Choroid plexus epithelial cell (primary cell): ENCODE measurements around the gene AMMECR1.
A peak's percentile ranks its signal among the peaks of the same experiment; 100 is the strongest.

Experiments used
- DNase-seq: peaks from one replicate; pipeline ENCODE4 v3.0.0-alpha.2; 2010; ENCODE audit warnings: low read depth
- H3K4me3 ChIP-seq: 2 replicates; pipeline ENCODE4 v1.5.1; 2011; ENCODE audit warnings: low read depth, mild to moderate bottlenecking, control low read depth, low read length, moderate library complexity
- TF ChIP-seq, protein P1 (sequence below): conservative IDR thresholded peaks from 2 replicates; pipeline ENCODE4 v1.5.1; 2011; ENCODE audit warnings: low read depth, mild to moderate bottlenecking, control low read depth, inconsistent platforms, low read length, moderate library complexity

The AMMECR1 gene

DNA sequence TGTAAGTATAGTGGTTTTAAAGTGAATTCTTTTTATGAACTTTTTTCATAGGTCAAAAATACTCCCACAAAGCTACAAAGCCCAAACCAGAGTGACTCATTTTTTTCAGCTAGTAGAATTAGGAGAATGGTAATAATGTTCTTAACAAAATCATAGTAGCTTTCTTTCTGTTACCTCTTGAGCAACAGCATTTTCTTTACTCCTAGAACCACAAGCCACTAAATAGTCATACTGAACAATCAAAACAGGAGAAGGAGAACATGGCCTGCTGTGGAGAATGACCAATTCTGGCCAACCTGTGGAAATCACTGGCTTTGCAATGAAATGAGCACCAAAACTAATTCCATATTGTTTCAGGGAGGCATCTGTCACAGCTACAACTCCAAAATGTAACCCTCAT, 112.9 kb downstream of the AMMECR1 start:
- TF ChIP-seq, protein P1, sequence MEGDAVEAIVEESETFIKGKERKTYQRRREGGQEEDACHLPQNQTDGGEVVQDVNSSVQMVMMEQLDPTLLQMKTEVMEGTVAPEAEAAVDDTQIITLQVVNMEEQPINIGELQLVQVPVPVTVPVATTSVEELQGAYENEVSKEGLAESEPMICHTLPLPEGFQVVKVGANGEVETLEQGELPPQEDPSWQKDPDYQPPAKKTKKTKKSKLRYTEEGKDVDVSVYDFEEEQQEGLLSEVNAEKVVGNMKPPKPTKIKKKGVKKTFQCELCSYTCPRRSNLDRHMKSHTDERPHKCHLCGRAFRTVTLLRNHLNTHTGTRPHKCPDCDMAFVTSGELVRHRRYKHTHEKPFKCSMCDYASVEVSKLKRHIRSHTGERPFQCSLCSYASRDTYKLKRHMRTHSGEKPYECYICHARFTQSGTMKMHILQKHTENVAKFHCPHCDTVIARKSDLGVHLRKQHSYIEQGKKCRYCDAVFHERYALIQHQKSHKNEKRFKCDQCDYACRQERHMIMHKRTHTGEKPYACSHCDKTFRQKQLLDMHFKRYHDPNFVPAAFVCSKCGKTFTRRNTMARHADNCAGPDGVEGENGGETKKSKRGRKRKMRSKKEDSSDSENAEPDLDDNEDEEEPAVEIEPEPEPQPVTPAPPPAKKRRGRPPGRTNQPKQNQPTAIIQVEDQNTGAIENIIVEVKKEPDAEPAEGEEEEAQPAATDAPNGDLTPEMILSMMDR = no peak
- DNase-seq = peak; percentile 77

DNA sequence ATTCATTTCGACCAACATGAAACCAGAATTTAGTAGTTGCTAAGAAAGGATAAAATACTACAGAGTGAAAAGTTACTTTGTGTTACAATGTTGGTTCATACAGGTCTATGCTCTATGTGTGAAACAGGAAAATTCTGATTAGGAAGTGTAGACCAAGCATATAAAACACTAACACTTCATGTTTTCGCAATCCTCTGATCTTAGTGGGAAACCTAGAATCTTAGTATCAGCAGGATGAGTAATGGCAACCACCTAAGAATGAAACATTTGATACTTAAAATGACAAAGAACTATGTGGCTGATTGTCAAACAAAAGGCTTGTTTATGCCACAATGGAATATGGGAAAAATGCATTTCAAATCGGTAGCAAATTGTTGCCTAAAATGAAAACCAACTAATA, 116.1 kb downstream of the AMMECR1 start:
- no peak for DNase-seq
- TF ChIP-seq, protein P1 = no peak

More for the DNA sequence above, 112.9 kb downstream of the AMMECR1 start:
- no peak overlapping the region for H3K4me3 ChIP-seq

DNA sequence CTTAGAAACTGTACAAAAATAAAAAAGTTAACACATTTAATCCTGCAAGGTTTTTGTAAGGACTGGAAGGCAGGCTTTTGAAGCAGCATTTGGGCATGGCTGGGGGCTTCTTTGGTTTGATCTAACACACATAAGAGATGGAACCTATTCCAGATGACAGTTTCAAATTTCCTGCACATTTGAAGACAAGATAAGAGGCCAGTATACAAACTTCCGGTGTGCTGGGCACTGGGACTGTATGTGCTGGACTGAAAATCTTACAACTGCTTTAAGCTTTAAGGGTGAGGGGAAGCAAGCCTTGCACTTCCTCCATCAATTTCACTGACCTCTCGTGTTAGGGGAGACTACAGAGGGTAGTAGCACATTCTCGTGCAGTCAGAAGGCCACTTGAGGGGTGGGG, 122.9 kb downstream of the AMMECR1 start:
- DNase-seq = no peak
- no peak overlapping the region for H3K4me3 ChIP-seq
- TF ChIP-seq, protein P1 = no peak

More for the DNA sequence above, 116.1 kb downstream of the AMMECR1 start:
- no peak overlapping the region for H3K4me3 ChIP-seq

DNA sequence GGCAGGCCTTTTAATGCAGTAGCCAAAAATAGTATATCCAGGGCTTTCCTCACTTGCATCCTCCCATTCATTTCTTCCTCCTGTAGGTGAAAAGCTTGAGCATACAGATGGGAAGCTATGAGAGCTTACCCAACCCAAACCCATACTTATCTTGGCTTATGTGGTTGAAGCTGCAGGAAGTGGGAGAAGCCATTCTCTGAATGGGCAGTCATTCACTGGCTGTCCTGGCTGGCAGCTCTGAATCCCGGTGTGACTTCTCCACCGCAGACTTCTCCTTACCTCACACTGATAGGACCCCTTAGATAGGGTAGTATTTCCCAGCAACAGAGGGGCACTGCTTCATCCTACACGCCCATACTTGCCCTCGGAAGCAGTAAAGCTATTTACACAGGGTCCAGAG, 125.4 kb downstream of the AMMECR1 start:
- TF ChIP-seq, protein P1 = no peak
- DNase-seq = no peak

DNA sequence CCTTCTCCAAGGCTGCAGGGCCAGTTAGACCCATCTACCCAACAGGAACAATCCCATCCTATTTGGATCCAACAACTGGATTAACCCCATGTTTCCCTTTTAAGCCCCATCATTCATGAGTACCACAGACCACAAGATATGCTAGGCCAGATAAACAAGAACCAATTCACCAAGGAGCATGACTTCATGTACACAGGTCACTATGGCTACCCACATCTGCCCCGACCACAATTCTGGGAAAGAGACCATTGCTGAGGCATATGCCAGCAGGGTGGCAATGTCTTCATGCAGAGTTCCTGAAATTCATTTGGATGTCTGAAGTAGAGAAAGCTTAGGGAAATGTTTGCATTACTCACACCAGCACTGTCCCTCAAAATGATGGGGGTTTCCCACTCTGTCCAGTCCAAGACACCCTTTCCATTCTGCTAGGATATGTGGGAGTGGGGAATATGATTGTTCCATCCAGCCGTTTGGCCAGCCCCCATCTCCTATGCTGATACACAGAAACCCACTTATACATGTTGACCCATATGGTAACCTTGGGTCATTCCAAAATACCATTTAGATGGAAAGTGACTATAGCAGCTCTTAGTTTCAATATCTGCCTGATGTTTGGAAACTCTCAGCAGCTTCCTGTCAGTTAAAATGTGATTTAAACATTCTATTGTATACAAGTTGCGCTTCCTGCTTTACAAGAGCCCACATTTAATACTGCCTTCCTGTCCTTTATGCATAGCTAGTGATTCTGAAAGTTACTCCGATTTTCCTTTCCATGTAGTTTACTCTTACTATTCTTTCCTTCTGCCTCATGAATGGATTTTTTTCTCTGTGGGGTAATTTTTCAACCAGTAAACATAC, 129.0 kb downstream of the AMMECR1 start:
- H3K4me3 ChIP-seq = no peak overlapping the region
- TF ChIP-seq, protein P1 = no peak
- no peak for DNase-seq

More for the DNA sequence above, 125.4 kb downstream of the AMMECR1 start:
- H3K4me3 ChIP-seq = no peak overlapping the region

DNA sequence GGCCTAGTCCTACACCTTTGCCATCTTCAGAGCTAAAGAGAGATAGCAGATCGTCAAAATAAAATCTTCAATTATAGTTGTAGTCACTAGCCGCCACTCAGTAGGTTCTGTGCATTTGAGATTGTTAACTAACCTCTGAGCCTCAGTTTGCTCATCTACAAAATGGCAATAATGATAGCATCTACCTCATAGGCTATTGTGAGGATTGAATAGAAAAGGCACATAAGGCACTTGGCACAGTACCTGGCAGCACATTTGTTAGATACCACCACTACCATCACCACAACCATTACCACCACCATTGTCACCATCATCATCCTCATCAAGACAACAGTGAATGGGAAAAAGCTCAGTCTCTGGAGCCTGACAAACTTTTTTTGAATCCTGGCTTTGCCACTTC, 134.6 kb downstream of the AMMECR1 start:
- TF ChIP-seq, protein P1 = no peak

DNA sequence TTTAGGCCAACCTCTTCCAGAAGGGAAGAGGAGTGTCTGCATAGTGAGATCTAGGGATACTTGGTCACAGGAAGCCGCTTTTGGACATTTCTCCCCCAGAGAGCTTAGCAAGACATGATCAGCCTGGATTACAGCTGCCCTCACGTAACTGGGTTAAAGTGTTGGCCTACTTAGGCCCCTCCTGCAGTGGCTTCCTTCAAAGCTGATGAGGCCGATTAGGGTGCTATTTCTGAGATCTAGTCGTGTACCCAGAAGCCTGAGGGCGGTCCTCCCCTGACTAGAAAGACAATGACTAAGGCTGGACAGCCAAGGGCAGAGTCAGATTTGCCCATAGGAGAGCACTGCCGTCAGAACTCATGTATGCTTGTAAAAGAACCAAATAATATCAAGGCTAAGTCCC, 135.0 kb downstream of the AMMECR1 start:
- no peak overlapping the region for H3K4me3 ChIP-seq
- DNase-seq = no peak
- TF ChIP-seq, protein P1 = no peak

More for the DNA sequence above, 134.6 kb downstream of the AMMECR1 start:
- DNase-seq = no peak
- no peak overlapping the region for H3K4me3 ChIP-seq
